ENCODE data around the gene RAD17. TPM values are rescaled to one million over a fixed set of nuclear protein-coding genes. Genes with fewer than 3 reads are reported as not detected.

Gene RAD17
- total RNA-seq, 1 experiment from 2014 or later, result 33.8 TPM

GRCh38 chr5:69372394-69372793, 2.8 kb downstream of the RAD17 start:
- intact Hi-C loops (cut with micrococcal nuclease; ENCODE audit: unreplicated experiment), result no loop called here
- Histone ChIP-seq H3K4me3 (ENCODE audit: low read depth, low read length) (no peak overlapping the region), H3K36me3 (ENCODE audit: control insufficient read depth, insufficient read depth, low read length) (0 out of 2 replicates have a peak, but pooled peaks cover 1% of the 10 kb centered on the region), H3K27me3 (replicated peaks; ENCODE audit: control insufficient read depth, insufficient read depth, low read length) (no peaks in the 10 kb centered on the region), H3K4me1 (peaks cover 15% of the 10 kb centered on the region), H3K9me3 (no peaks in the 10 kb centered on the region)
- BruUV-seq (replicated peaks), result no TSS peak
- DNase-seq, result no peak
- Mint-ChIP-seq H3K27me3 (ENCODE audit: insufficient read depth, unreplicated experiment) (no peaks in the 10 kb centered on the region), H3K4me3 (ENCODE audit: unreplicated experiment) (no peak overlapping the region), H3K9me3 (ENCODE audit: unreplicated experiment) (no peaks in the 10 kb centered on the region), H3K4me1 (ENCODE audit: low read depth, unreplicated experiment) (peaks cover 8% of the 10 kb centered on the region), H3K36me3 (ENCODE audit: insufficient read depth, unreplicated experiment) (peaks cover 41% of the 10 kb centered on the region), H3K27ac (ENCODE audit: unreplicated experiment) (no peak overlapping the region)
- no peak for TF ChIP-seq CTCF (IDR thresholded peaks at IDR 0.05; ENCODE audit: insufficient read depth in 1 of 2, low read depth in 1 of 2, low read length in 1 of 2, severe bottlenecking in 1 of 2, unreplicated experiment in 1 of 2)
- ChIA-PET POLR2A (no interaction called here), CTCF (no interaction called here)

DNA sequence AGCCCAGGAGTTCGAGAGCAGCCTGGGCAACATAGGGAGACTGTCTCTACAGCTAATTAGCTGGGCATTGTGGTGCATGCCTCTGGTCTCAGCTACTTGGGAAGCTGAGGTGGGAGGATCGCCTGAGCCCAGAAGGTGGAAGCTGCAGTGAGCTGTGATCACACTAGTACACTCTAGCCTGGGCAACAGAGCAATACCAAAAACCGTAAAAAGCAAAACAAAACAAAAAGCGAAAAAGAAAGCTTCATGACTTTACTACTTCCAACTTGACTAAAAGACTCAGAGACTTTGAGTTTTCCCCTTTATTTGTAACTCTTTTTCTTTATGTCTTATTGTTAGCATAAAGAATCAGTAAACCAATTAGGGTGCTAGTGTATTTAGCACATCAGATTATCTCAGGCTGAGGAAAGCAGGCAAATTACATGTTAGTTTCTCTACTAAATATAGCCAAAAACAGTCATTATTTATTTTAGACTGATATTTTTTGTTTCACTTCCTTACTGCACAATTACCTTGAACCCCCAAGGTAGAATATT, 5.4 kb downstream of the RAD17 start:
- no peak for DNase-seq
- POLR2A ChIA-PET, result no interaction called here
- no peaks in the 10 kb centered on the region for H3K27me3 ChIP-seq (replicated peaks; ENCODE audit: control insufficient read depth, insufficient read depth, low read length)
- H3K4me1 ChIP-seq, result 0 out of 2 replicates have a peak, but pooled peaks cover 7% of the 10 kb centered on the region
- Mint-ChIP-seq H3K27ac (ENCODE audit: unreplicated experiment) (no peak overlapping the region), H3K4me1 (ENCODE audit: low read depth, unreplicated experiment) (no peaks in the 10 kb centered on the region), H3K9me3 (ENCODE audit: unreplicated experiment) (no peaks in the 10 kb centered on the region), H3K27me3 (ENCODE audit: insufficient read depth, unreplicated experiment) (no peaks in the 10 kb centered on the region), H3K4me3 (ENCODE audit: unreplicated experiment) (no peak overlapping the region), H3K36me3 (ENCODE audit: insufficient read depth, unreplicated experiment) (peaks cover 16% of the 10 kb centered on the region)
- CTCF ChIA-PET, result no interaction called here
- no TSS peak for BruUV-seq (replicated peaks)
- H3K9me3 ChIP-seq, result no peaks in the 10 kb centered on the region
- H3K36me3 ChIP-seq (ENCODE audit: control insufficient read depth, insufficient read depth, low read length), result 0 out of 2 replicates have a peak, but pooled peaks cover 1% of the 10 kb centered on the region
- intact Hi-C loops (cut with micrococcal nuclease; ENCODE audit: unreplicated experiment), result no loop called here
- no peak overlapping the region for H3K4me3 ChIP-seq (ENCODE audit: low read depth, low read length)
- no peak for TF ChIP-seq CTCF (IDR thresholded peaks at IDR 0.05; ENCODE audit: insufficient read depth in 1 of 2, low read depth in 1 of 2, low read length in 1 of 2, severe bottlenecking in 1 of 2, unreplicated experiment in 1 of 2)

DNA sequence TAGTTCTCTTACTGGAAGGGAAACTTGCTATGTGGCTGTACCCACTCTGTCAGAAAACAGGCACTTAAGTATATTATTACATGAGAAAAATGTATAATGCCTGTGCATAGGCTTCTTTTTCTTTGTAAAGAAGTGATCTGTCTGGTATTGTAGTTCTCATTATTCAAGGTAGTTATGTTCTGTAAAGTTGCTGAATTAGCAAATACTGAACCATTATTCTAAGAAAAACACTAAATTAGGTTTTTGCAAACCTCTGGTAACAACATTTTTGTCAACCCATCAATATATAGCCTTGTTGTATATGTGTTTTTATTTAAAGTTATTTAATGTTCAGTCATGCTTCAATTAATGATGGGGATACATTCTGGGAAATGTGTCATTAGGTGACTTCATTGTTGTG, 8.8 kb downstream of the RAD17 start:
- Mint-ChIP-seq H3K36me3 (ENCODE audit: insufficient read depth, unreplicated experiment) (peaks cover 39% of the 10 kb centered on the region), H3K27ac (ENCODE audit: unreplicated experiment) (no peak overlapping the region), H3K9me3 (ENCODE audit: unreplicated experiment) (no peaks in the 10 kb centered on the region), H3K27me3 (ENCODE audit: insufficient read depth, unreplicated experiment) (no peaks in the 10 kb centered on the region), H3K4me3 (ENCODE audit: unreplicated experiment) (no peak overlapping the region), H3K4me1 (ENCODE audit: low read depth, unreplicated experiment) (no peaks in the 10 kb centered on the region)
- no peak for DNase-seq
- ChIA-PET CTCF (no interaction called here), POLR2A (no interaction called here)
- Histone ChIP-seq H3K9me3 (no peaks in the 10 kb centered on the region), H3K27me3 (replicated peaks; ENCODE audit: control insufficient read depth, insufficient read depth, low read length) (no peaks in the 10 kb centered on the region), H3K36me3 (ENCODE audit: control insufficient read depth, insufficient read depth, low read length) (0 out of 2 replicates have a peak, but pooled peaks cover 1% of the 10 kb centered on the region), H3K4me1 (no peaks in the 10 kb centered on the region), H3K4me3 (ENCODE audit: low read depth, low read length) (no peak overlapping the region)
- BruUV-seq (replicated peaks), result no TSS peak
- TF ChIP-seq CTCF (IDR thresholded peaks at IDR 0.05; ENCODE audit: insufficient read depth in 1 of 2, low read depth in 1 of 2, low read length in 1 of 2, severe bottlenecking in 1 of 2, unreplicated experiment in 1 of 2), result no peak
- intact Hi-C loops (cut with micrococcal nuclease; ENCODE audit: unreplicated experiment), result no loop called here

All from Caco-2 (cell line).